C4-2B (cell line): ENCODE results near the gene CACNB4.

Source experiments
- ZFX ChIP-seq: fragments of 450-650 bp; IDR thresholded peaks from 2 replicates; pipeline ENCODE4 v1.6.1; 2017
- TF ChIP-seq, protein P1 (sequence below): fragments of 450-650 bp; conservative IDR thresholded peaks from 2 replicates; pipeline ENCODE4 v1.5.1; 2017; ENCODE audit warnings: mild to moderate bottlenecking

DNA sequence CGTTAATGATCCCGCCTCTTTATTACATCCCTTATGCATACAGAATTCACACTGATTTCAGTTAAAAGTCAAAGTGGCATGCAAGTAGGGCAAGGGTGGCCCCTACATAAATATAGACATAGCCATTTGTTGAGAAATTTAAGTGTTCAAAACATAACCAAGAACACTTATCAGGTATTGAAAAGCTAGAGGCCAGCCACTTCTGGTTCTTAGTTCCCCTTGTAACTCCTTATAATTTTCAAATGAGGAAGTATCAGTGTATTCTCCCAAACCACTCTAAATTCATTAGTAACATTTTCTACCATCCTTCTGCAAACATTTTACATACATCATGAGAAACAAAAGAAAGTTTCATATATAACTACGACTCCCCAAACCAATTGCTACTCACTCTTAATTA is 264.9 kb downstream of the CACNB4 start:
- TF ChIP-seq, protein P1, sequence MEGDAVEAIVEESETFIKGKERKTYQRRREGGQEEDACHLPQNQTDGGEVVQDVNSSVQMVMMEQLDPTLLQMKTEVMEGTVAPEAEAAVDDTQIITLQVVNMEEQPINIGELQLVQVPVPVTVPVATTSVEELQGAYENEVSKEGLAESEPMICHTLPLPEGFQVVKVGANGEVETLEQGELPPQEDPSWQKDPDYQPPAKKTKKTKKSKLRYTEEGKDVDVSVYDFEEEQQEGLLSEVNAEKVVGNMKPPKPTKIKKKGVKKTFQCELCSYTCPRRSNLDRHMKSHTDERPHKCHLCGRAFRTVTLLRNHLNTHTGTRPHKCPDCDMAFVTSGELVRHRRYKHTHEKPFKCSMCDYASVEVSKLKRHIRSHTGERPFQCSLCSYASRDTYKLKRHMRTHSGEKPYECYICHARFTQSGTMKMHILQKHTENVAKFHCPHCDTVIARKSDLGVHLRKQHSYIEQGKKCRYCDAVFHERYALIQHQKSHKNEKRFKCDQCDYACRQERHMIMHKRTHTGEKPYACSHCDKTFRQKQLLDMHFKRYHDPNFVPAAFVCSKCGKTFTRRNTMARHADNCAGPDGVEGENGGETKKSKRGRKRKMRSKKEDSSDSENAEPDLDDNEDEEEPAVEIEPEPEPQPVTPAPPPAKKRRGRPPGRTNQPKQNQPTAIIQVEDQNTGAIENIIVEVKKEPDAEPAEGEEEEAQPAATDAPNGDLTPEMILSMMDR: no peak
- TF ChIP-seq ZFX: no peak
